Measurements from ENCODE around the gene GNB1.
"Not testable (repeated sequence)": the region's sequence is repeated elsewhere in the genome, so short reads cannot be mapped to it uniquely, and the experiment has no call there.

GNB1 gene

GRCh38 chr1:1859970-1860697, 30.8 kb downstream of the GNB1 start:
- DNase-seq (ENCODE audit: low read depth in 2 of 2): not testable (repeated sequence)

GRCh38 chr1:1858382-1859086, 32.4 kb downstream of the GNB1 start:
- DNase-seq (ENCODE audit: low read depth in 2 of 2): no peak

GRCh38 chr1:1857096-1857703, 33.7 kb downstream of the GNB1 start:
- DNase-seq (ENCODE audit: low read depth in 2 of 2): no peak

GRCh38 chr1:1856161-1856560, 34.7 kb downstream of the GNB1 start:
- DNase-seq (ENCODE audit: low read depth in 2 of 2): not testable (repeated sequence)

- DNase-seq (ENCODE audit: low read depth in 2 of 2): no peak
These were observed 37.2 kb downstream of the GNB1 start for GRCh38 chr1:1853593-1854257.

GRCh38 chr1:1852619-1853414, 38.1 kb downstream of the GNB1 start:
- no peak for DNase-seq (ENCODE audit: low read depth in 2 of 2)

- no peak for DNase-seq (ENCODE audit: low read depth in 2 of 2)
These were observed 43.0 kb downstream of the GNB1 start for GRCh38 chr1:1847890-1848289.

- DNase-seq (ENCODE audit: low read depth in 2 of 2): no peak
These were observed 43.6 kb downstream of the GNB1 start for GRCh38 chr1:1847061-1847850.

- DNase-seq (ENCODE audit: low read depth in 2 of 2): no peak
These were observed 44.4 kb downstream of the GNB1 start for GRCh38 chr1:1846386-1846918.

- no peak for DNase-seq (ENCODE audit: low read depth in 2 of 2)
These were observed 48.3 kb downstream of the GNB1 start for GRCh38 chr1:1842360-1843146.

GRCh38 chr1:1841575-1841995, 49.3 kb downstream of the GNB1 start:
- no peak for DNase-seq (ENCODE audit: low read depth in 2 of 2)

- no peak for DNase-seq (ENCODE audit: low read depth in 2 of 2)
These were observed 51.4 kb downstream of the GNB1 start for GRCh38 chr1:1839311-1839965.

- no peak for DNase-seq (ENCODE audit: low read depth in 2 of 2)
These were observed 54.8 kb downstream of the GNB1 start for GRCh38 chr1:1836119-1836518.

- no peak for DNase-seq (ENCODE audit: low read depth in 2 of 2)
These were observed 55.3 kb downstream of the GNB1 start for GRCh38 chr1:1835546-1835945.

- DNase-seq (ENCODE audit: low read depth in 2 of 2): no peak
These were observed 57.0 kb downstream of the GNB1 start for GRCh38 chr1:1833916-1834325.

- DNase-seq (ENCODE audit: low read depth in 2 of 2): no peak
These were observed 57.4 kb downstream of the GNB1 start for GRCh38 chr1:1833456-1833855.

- no peak for DNase-seq (ENCODE audit: low read depth in 2 of 2)
These were observed 58.1 kb downstream of the GNB1 start for GRCh38 chr1:1832820-1833219.

- no peak for DNase-seq (ENCODE audit: low read depth in 2 of 2)
These were observed 58.7 kb downstream of the GNB1 start for GRCh38 chr1:1832166-1832565.
